HT-29 (cell line): ENCODE measurements around the gene ARHGEF28. TPM values are rescaled to one million over a fixed set of nuclear protein-coding genes. Genes with fewer than 3 reads are reported as not detected.

ENCODE experiments used
- DNase-seq: peaks from one replicate; pipeline ENCODE4 v3.0.0-alpha.2; 2015; ENCODE audit warnings: low spot score
- total RNA-seq: library from RNA; depleted of rRNA; stranded (reverse); fragments of >200 nt; shearing (Covaris generic); gene quantifications from 2 replicates; pipeline ENCODE4 v1.2.3, GENCODE V29; 2014

Gene ARHGEF28
- total RNA-seq, 1 experiment from 2014 or later: 20.1 TPM

DNA sequence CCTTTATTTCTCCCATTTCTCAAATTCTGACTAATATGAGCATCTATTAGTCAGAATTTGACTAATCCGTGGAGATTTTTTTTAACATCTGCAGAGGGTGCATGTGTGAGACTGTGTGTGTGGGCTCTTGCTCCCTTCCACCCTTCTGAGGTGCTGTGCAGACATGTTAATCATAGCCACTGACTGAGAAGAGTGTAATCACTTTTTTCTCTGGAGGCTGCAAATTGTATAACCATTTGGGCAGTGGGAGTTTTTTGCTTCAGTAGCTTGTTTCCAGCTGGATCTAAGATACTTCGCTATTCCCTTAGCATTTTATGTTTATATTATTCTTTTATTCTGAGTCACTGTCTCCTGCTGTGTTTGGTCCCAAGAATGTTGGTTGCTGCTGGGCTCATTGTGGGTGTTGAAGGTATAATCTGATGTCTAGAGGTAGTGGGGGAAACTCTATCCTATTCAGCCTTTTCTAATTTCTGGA is 66.2 kb downstream of the ARHGEF28 start:
- no peak for DNase-seq

DNA sequence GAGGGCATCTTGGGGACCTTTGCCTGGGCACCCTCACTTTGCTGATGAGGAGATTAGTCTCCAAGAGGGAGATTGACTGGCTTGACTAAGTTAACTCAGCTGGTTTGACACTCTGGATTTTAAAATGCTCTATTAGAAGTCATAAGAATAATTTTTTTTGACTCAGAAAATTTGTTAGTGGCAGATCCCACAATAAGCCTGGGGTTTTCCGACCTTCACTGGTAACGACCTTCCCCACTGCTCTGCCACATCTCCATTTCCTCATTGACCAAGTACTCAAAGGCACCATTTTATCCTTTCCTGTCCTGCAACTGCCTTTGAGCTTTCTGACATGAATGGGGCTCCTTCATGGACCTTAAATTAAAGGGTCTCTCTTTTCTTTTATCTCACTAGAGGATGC is 67.0 kb downstream of the ARHGEF28 start:
- no peak for DNase-seq

GRCh38 chr5:73693573-73694061 is 67.6 kb downstream of the ARHGEF28 start:
- peak; percentile 69 for DNase-seq

DNA sequence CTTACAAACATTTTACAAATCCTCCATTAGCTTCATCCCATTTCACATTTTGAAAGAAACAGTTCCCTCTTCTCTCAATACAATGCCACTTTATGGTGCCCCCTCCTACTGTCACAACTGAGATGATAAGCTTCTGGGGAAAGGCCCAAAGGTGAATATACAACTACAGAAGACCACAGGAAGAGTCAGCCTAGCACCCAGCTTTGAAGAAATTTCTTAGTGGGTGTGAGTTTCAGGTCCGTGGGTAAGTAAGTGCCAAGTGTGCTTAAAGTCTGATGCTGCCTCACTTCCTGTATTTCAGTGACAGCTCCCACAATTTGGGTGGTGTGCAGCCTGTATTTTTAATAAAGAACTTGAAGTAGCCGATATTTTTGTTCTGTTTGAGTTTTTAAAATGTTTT is 68.1 kb downstream of the ARHGEF28 start:
- no peak for DNase-seq

DNA sequence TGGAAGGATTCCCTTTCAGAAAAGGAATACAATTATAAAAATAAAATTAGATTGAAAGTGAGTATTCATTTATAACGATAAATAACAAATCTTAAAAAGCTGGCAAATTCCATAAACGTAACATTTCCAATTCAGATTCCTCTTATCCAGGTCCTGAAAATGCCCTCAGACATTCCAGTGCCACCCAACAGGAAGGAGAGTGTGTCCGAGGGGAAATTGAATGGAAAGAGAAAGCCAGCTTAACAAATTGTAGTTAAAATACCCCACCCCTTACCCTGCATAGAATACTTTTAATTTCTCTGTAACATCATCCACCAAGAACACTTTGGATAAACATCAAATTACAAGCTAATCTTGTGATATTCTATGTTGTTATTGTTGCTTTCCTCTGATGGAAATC is 72.0 kb downstream of the ARHGEF28 start:
- DNase-seq: no peak

- DNase-seq: peak; percentile 74
Observed at GRCh38 chr5:73701566-73701965, 75.6 kb downstream of the ARHGEF28 start.

DNA sequence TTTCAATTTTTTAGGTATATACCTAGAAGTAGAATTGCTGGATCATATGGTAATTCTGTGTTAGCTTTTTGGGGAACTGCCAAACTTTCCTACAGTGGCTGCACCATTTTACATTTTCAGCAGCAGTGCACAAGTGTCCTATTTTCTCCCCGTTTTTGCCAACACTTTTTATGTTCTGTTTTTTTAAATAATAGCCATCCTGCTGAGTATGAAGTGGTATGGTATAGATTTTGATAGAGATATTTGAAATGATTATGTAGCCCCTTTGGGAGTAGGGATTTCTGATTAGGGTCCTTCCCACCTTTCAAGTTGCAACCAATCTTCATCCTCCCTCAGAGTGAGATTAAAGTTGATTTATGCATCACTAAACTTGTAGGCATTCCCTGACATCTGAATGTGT is 76.5 kb downstream of the ARHGEF28 start:
- no peak for DNase-seq

GRCh38 chr5:73702951-73703350 is 77.0 kb downstream of the ARHGEF28 start:
- no peak for DNase-seq

DNA sequence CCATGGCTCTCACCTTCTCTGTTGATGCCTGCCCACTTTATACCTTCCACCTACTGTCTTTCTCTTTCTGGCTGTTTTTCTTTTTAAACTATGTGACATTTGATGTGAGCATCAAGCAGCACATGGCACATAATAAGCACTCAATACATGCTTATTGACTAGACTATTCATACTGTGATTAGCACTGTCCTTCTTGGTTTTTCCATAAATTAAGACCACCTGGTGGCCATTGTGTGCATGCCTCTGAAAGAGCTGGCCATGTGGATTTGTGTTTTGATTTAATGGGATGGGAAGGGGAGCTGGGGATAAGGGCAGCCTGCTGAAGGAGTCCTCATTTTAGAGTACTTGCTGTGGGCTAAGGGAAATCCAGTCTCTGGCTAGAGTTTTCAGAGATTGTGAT is 79.4 kb downstream of the ARHGEF28 start:
- DNase-seq: no peak

DNA sequence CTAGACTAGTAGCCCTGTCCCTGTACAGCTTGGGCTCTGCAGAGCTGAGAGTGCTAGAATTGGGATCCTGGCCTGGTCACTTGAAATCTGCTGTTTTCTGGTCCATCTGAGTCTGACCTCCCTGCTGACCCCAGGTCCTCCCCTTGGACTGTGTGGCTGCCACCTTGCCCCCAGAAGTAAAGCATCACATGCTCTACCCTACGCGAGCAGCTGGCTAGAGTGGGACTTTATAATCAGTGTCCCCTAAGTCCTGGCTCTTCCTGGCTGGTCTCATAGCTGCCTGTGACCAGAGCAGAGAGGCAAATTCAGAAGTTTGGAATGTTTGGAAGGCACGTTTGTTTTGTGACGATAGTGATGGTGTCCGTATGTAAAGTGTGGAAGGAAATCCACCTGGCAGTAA is 81.0 kb downstream of the ARHGEF28 start:
- DNase-seq: no peak

DNA sequence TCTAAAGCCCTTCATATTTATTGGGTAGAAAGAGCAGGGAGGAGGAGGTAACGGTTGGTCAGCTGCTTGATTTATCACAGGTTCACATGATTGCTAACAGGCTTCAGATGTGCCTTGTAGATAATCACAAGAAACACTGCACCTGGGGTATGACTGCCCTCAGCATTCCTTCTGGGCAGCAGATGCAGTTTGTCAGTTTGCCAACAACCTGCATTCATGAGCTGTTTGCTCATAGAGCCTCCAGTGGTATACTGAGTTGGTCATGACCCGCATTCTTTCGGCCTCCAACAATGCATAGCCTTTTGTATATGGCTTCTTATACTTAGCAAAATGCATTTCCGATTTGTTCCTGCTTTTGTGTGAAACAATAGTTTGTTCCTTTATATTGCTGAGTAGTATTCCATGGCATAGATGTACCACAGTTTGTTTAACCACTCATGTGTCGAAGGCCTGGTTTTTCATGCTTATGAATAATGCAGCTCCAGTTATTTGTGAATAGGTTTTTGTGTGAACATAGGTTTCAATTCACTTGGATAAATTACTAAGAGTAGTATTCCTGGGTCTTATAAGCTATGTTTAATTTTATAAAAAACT is 83.6 kb downstream of the ARHGEF28 start:
- DNase-seq: peak; percentile 12

GRCh38 chr5:73716284-73716808 is 90.3 kb downstream of the ARHGEF28 start:
- DNase-seq: no peak

DNA sequence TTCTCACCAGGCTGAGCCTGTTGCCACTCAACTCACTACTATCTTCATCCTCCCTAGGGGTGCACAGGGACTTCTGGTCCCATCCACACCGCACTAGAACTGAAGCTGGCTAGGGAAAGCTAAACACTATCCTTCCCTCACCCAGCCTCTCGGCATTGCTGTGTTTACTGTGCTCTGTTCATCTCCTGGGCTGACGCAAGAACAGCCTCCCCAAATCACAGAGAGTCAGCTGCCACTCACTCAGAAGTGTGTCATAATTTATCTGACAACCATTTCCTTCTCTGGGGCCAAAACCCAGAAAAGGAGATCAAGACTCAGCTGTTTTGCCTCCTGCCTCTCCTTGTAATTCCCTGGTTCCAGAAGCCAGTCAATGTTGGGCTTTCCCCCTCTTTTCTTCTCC is 92.8 kb downstream of the ARHGEF28 start:
- no peak for DNase-seq

- no peak for DNase-seq
Observed at GRCh38 chr5:73719632-73720031, 93.6 kb downstream of the ARHGEF28 start.

GRCh38 chr5:73722231-73722630 is 96.2 kb downstream of the ARHGEF28 start:
- no peak for DNase-seq

- no peak for DNase-seq
Observed at GRCh38 chr5:73726071-73726470, 100.1 kb downstream of the ARHGEF28 start.

- DNase-seq: no peak
Observed at GRCh38 chr5:73726606-73727231, 100.7 kb downstream of the ARHGEF28 start.

DNA sequence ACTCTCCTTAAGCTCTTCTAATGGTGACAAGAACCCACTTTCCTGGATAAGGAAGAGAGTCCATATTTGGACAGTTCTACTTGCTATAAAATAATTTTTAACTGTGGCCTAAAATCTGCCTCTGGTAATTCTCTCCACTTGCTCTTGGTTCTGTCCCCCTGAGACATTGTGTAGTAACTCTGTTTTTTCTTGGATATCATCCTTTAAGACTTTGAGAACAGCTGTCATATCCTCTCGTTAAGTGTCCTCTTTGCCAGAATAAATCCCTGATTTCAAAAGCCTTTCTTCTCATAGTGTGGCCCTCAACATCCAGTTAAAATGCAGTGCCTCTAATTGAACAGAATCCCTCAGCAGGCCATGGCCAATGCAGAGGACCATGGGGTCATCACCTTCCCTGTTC is 101.5 kb downstream of the ARHGEF28 start:
- DNase-seq: no peak

GRCh38 chr5:73728493-73729273 is 102.7 kb downstream of the ARHGEF28 start:
- no peak for DNase-seq

- DNase-seq: no peak
Observed at GRCh38 chr5:73729329-73729728, 103.3 kb downstream of the ARHGEF28 start.

GRCh38 chr5:73732045-73732444 is 106.0 kb downstream of the ARHGEF28 start:
- no peak for DNase-seq

GRCh38 chr5:73733219-73733618 is 107.2 kb downstream of the ARHGEF28 start:
- DNase-seq: no peak
